Head of caudate nucleus (tissue), 42 donors: ENCODE data around the gene NINL.

ENCODE experiments used
- DNase-seq, 42 donors: peaks; one replicate each; pipeline versions ENCODE4 v3.0.0 to v3.0.0-alpha.2; 2020 to 2021; ENCODE audit warnings: mixed read lengths in 7 of 42
- intact Hi-C: fragments of 100-400 bp; cut with DNase I; formaldehyde crosslinking; loops from one replicate; pipeline ENCODE4 v1.15.0; 2022

NINL gene

GRCh38 chr20:25408890-25409289 lies 176.4 kb downstream of the NINL start:
- no peak for DNase-seq
- intact Hi-C loops = loop anchor here (10.0 kb wide), 1 partner anchor 216 kb away; the partner anchor contains the start of gene NANP

- DNase-seq = no peak
- intact Hi-C loops = loop anchor here (10.0 kb wide), 1 partner anchor 217 kb away; the partner anchor contains the start of gene NANP
Measured at GRCh38 chr20:25408170-25408547, 177.2 kb downstream of the NINL start.

GRCh38 chr20:25407311-25408169 lies 177.8 kb downstream of the NINL start, which contains the start of gene GINS1:
Gene GINS1, plus strand, starts transcription at chr20:25407673. Its CDS starts 148 bp downstream, at chr20:25407821.
- intact Hi-C loops = loop anchor here (10.0 kb wide), 1 partner anchor 217 kb away; the partner anchor contains the start of gene NANP

More at GRCh38 chr20:25407311-25408169, 177.8 kb downstream of the NINL start, which contains the start of gene GINS1:
- peak; percentile 77 to 95 (median 90) for DNase-seq
